Caco-2 (cell line): Measurements from ENCODE around the gene ATXN7L1. TPM values are rescaled to one million over a fixed set of nuclear protein-coding genes. Genes with fewer than 3 reads are reported as not detected.

Experiments used
- BruUV-seq: library from RNA; stranded (reverse); fragments of 400-500 nt; replicated peaks from 2 replicates; lab custom pipeline; 2021; lab: Mats Ljungman, UMichigan
- CTCF ChIA-PET: fragments of 300-600 bp; sonication (Branson Sonifier 250); formaldehyde crosslinking; loops from one replicate; lab custom pipeline; 2022; ENCODE audit warnings: antibody characterized with exemption; lab: Charles Lee
- POLR2A ChIA-PET: fragments of 300-600 bp; sonication (Branson Sonifier 250); formaldehyde crosslinking; loops from one replicate; lab custom pipeline; 2022; ENCODE audit warnings: antibody characterized with exemption; lab: Charles Lee
- DNase-seq, 2 experiments: peaks; one replicate each; pipeline versions ENCODE4 v3.0.0 to v3.0.0-alpha.2; 2020 to 2022
- H3K27me3 ChIP-seq: replicated peaks from 2 replicates; pipeline ENCODE4 v1.6.0; 2011; ENCODE audit warnings: low read length; ENCODE audit not compliant: control insufficient read depth, insufficient read depth
- H3K36me3 ChIP-seq: 2 replicates; pipeline ENCODE4 v1.5.1; 2011; ENCODE audit warnings: low read length; ENCODE audit not compliant: control insufficient read depth, insufficient read depth
- H3K4me1 ChIP-seq: fragments of 250-450 bp; sonication (Bioruptor Pico); 2 replicates; pipeline ENCODE4 v1.5.1; 2020; ENCODE audit warnings: mild to moderate bottlenecking
- H3K4me3 ChIP-seq: 2 replicates; pipeline ENCODE4 v1.5.1; 2011; ENCODE audit warnings: low read depth, mild to moderate bottlenecking, control low read depth, low read length
- H3K9me3 ChIP-seq: fragments of 250-450 bp; sonication (Bioruptor Pico); 2 replicates; pipeline ENCODE4 v1.5.1; 2020; ENCODE audit warnings: mild to moderate bottlenecking, moderate library complexity
- H3K27ac Mint-ChIP-seq: one replicate; pipeline ENCODE4 v1.8.0; 2022; ENCODE audit warnings: mixed read lengths; ENCODE audit not compliant: unreplicated experiment
- H3K27me3 Mint-ChIP-seq: one replicate; pipeline ENCODE4 v1.8.0; 2022; ENCODE audit warnings: mixed read lengths; ENCODE audit not compliant: insufficient read depth, unreplicated experiment
- H3K36me3 Mint-ChIP-seq: one replicate; pipeline ENCODE4 v1.8.0; 2022; ENCODE audit warnings: mild to moderate bottlenecking, mixed read lengths; ENCODE audit not compliant: insufficient read depth, unreplicated experiment
- H3K4me1 Mint-ChIP-seq: one replicate; pipeline ENCODE4 v1.8.0; 2022; ENCODE audit warnings: low read depth, mixed read lengths; ENCODE audit not compliant: unreplicated experiment
- H3K4me3 Mint-ChIP-seq: one replicate; pipeline ENCODE4 v1.8.0; 2022; ENCODE audit warnings: mild to moderate bottlenecking, moderate library complexity, mixed read lengths; ENCODE audit not compliant: unreplicated experiment
- H3K9me3 Mint-ChIP-seq: one replicate; pipeline ENCODE4 v1.8.0; 2022; ENCODE audit warnings: mixed read lengths; ENCODE audit not compliant: unreplicated experiment
- CTCF ChIP-seq, 2 experiments: fragments of 200-600 bp in 1 of 2; IDR thresholded peaks; 1 replicate in 1 of 2; 2 replicates in 1 of 2; pipeline versions ENCODE4 v1.5.1 to v1.8.0; 2011 to 2022; ENCODE audit warnings: antibody characterized with exemption in 1 of 2, control low read depth in 1 of 2, inconsistent platforms in 1 of 2, low read depth in 1 of 2, low read length in 1 of 2, mild to moderate bottlenecking in 1 of 2, moderate library complexity in 1 of 2; ENCODE audit not compliant: insufficient read depth in 1 of 2, severe bottlenecking in 1 of 2, unreplicated experiment in 1 of 2
- intact Hi-C: fragments of 100-400 bp; cut with micrococcal nuclease; formaldehyde crosslinking; loops from one replicate; pipeline ENCODE4 v1.10.0; 2022; ENCODE audit not compliant: unreplicated experiment
- total RNA-seq: library from RNA; stranded (reverse); gene quantifications from 2 replicates; pipeline ENCODE4 v1.2.3, GENCODE V29; 2022

Gene ATXN7L1
- total RNA-seq, 1 experiment from 2014 or later, result 14.1 TPM

- H3K36me3 Mint-ChIP-seq, result no peaks in the 10 kb centered on the region
- H3K4me3 Mint-ChIP-seq, result no peak overlapping the region
- Histone ChIP-seq H3K4me1 (no peaks in the 10 kb centered on the region), H3K36me3 (no peaks in the 10 kb centered on the region), H3K27me3 (no peaks in the 10 kb centered on the region), H3K9me3 (no peaks in the 10 kb centered on the region), H3K4me3 (no peak overlapping the region)
- no peak for TF ChIP-seq CTCF (IDR thresholded peaks at IDR 0.05; ENCODE audit: insufficient read depth in 1 of 2, low read depth in 1 of 2, low read length in 1 of 2, severe bottlenecking in 1 of 2, unreplicated experiment in 1 of 2)
- H3K27ac Mint-ChIP-seq, result no peak overlapping the region
- no peaks in the 10 kb centered on the region for H3K9me3 Mint-ChIP-seq
- ChIA-PET POLR2A (no interaction called here), CTCF (interaction anchor here (1.3 to 1.7 kb wide), 2 partner anchors 10 to 244 kb away, joined by 4 to 5 read pairs; no protein-coding TSS in a partner anchor)
- BruUV-seq, result no TSS peak
- H3K4me1 Mint-ChIP-seq, result no peaks in the 10 kb centered on the region
- DNase-seq, result no peak
- H3K27me3 Mint-ChIP-seq, result no peaks in the 10 kb centered on the region
- intact Hi-C loops, result loop anchor here (10.0 kb wide), 1 partner anchor 389 kb away; no protein-coding TSS in a partner anchor
Measured at GRCh38 chr7:105765846-105766245, 110.6 kb downstream of the ATXN7L1 start.

GRCh38 chr7:105764506-105764905 is 111.9 kb downstream of the ATXN7L1 start:
- no peak overlapping the region for H3K4me3 Mint-ChIP-seq
- Histone ChIP-seq H3K27me3 (no peaks in the 10 kb centered on the region), H3K4me3 (no peak overlapping the region), H3K4me1 (no peaks in the 10 kb centered on the region), H3K9me3 (no peaks in the 10 kb centered on the region), H3K36me3 (no peaks in the 10 kb centered on the region)
- no peaks in the 10 kb centered on the region for H3K9me3 Mint-ChIP-seq
- no peak for TF ChIP-seq CTCF (IDR thresholded peaks at IDR 0.05; ENCODE audit: insufficient read depth in 1 of 2, low read depth in 1 of 2, low read length in 1 of 2, severe bottlenecking in 1 of 2, unreplicated experiment in 1 of 2)
- H3K4me1 Mint-ChIP-seq, result no peaks in the 10 kb centered on the region
- intact Hi-C loops, result loop anchor here (5.0 to 10.0 kb wide), 2 partner anchors 112 to 390 kb away; no protein-coding TSS in a partner anchor
- no TSS peak for BruUV-seq
- H3K36me3 Mint-ChIP-seq, result no peaks in the 10 kb centered on the region
- no peak for DNase-seq
- POLR2A ChIA-PET, result no interaction called here
- H3K27me3 Mint-ChIP-seq, result no peaks in the 10 kb centered on the region
- H3K27ac Mint-ChIP-seq, result no peak overlapping the region
- CTCF ChIA-PET, result interaction anchor here (0.6 to 1.7 kb wide), 5 partner anchors 8 to 245 kb away, joined by 3 to 5 read pairs (median 4); no protein-coding TSS in a partner anchor

GRCh38 chr7:105760551-105761447 is 115.6 kb downstream of the ATXN7L1 start:
- POLR2A ChIA-PET, result interaction anchor here (0.5 kb wide), 1 partner anchor 107 kb away, joined by 10 read pairs; no protein-coding TSS in a partner anchor
- BruUV-seq, result no TSS peak
- Histone ChIP-seq H3K27me3 (no peaks in the 10 kb centered on the region), H3K9me3 (no peaks in the 10 kb centered on the region), H3K36me3 (no peaks in the 10 kb centered on the region), H3K4me3 (no peak overlapping the region), H3K4me1 (no peaks in the 10 kb centered on the region)
- Mint-ChIP-seq H3K27me3 (no peaks in the 10 kb centered on the region), H3K36me3 (no peaks in the 10 kb centered on the region), H3K4me3 (no peak overlapping the region), H3K4me1 (no peaks in the 10 kb centered on the region), H3K27ac (no peak overlapping the region), H3K9me3 (no peaks in the 10 kb centered on the region)
- TF ChIP-seq CTCF (IDR thresholded peaks at IDR 0.05; ENCODE audit: insufficient read depth in 1 of 2, low read depth in 1 of 2, low read length in 1 of 2, severe bottlenecking in 1 of 2, unreplicated experiment in 1 of 2), result no peak
- DNase-seq, result no peak
- intact Hi-C loops, result loop anchor here (1.0 to 10.0 kb wide), 7 partner anchors 68 to 394 kb away; no protein-coding TSS in a partner anchor
- CTCF ChIA-PET, result interaction anchor here (0.5 to 1.8 kb wide), 4 partner anchors 116 to 288 kb away, joined by 3 to 6 read pairs (median 5); partner anchors contain the start of gene ATXN7L1
